ENCODE results near the gene TOR4A.
A peak's percentile ranks its signal among the peaks of the same experiment; 100 is the strongest.
"Not testable (repeated sequence)": the region's sequence is repeated elsewhere in the genome, so short reads cannot be mapped to it uniquely, and the experiment has no call there.

Gene TOR4A

GRCh38 chr9:137320555-137321384 lies 43.2 kb downstream of the TOR4A start:
- no peak for FAIRE-seq

- FAIRE-seq: no peak
Observed at GRCh38 chr9:137321726-137322361, 44.3 kb downstream of the TOR4A start.

GRCh38 chr9:137323531-137324331 lies 46.2 kb downstream of the TOR4A start:
- FAIRE-seq: no peak

GRCh38 chr9:137325124-137325523 lies 47.6 kb downstream of the TOR4A start:
- no peak for FAIRE-seq

GRCh38 chr9:137325799-137326198 lies 48.3 kb downstream of the TOR4A start:
- FAIRE-seq: no peak

- no peak for FAIRE-seq
Observed at GRCh38 chr9:137326445-137327065, 49.0 kb downstream of the TOR4A start.

GRCh38 chr9:137327641-137328550 lies 50.4 kb downstream of the TOR4A start:
- FAIRE-seq: peak; percentile 100

- not testable (repeated sequence) for FAIRE-seq
Observed at GRCh38 chr9:137329590-137329989, 52.1 kb downstream of the TOR4A start.

- FAIRE-seq: no peak
Observed at GRCh38 chr9:137330689-137331088, 53.2 kb downstream of the TOR4A start.

- FAIRE-seq: no peak
Observed at GRCh38 chr9:137331929-137332328, 54.4 kb downstream of the TOR4A start.
